SU-DHL-6 (cell line): ENCODE data around the gene GRK2.

Source experiments
- CTCF ChIP-seq: fragments of 200-600 bp; sonication (generic); IDR thresholded peaks from one replicate; pipeline ENCODE4 v1.5.1; 2017; ENCODE audit warnings: antibody characterized with exemption, mild to moderate bottlenecking, low read length, moderate library complexity; ENCODE audit not compliant: insufficient read depth, poor library complexity, severe bottlenecking
- EZH2phosphoT487 ChIP-seq: fragments of 200-600 bp; sonication (generic), shearing (Covaris generic); conservative IDR thresholded peaks from 2 replicates; pipeline ENCODE4 v1.6.1; 2018; ENCODE audit warnings: mild to moderate bottlenecking, antibody characterized with exemption, low read length, moderate library complexity, mixed read lengths

- TF ChIP-seq CTCF (no peak), EZH2phosphoT487 (no peak)
These were observed 43.4 kb downstream of the GRK2 start for GRCh38 chr11:67309661-67310061.
